ENCODE data around the gene HEYL.
A peak's percentile ranks its signal among the peaks of the same experiment; 100 is the strongest.

Gene HEYL

GRCh38 chr1:39639305-39640130 is at the start of gene HEYL:
Gene HEYL, minus strand, starts transcription at chr1:39639643. Its CDS starts 18 bp downstream, at chr1:39639625.
- peak; percentile 41 to 66 for DNase-seq

- no peak for DNase-seq
Observed at GRCh38 chr1:39689214-39689613, 49.8 kb upstream of the HEYL start.

GRCh38 chr1:39688706-39689105 is 49.3 kb upstream of the HEYL start:
- DNase-seq = no peak

- DNase-seq = no peak
Observed at GRCh38 chr1:39687243-39687642, 47.8 kb upstream of the HEYL start.

- no peak for DNase-seq
Observed at GRCh38 chr1:39685071-39685470, 45.6 kb upstream of the HEYL start.

GRCh38 chr1:39684313-39684664 is 44.8 kb upstream of the HEYL start:
- DNase-seq = no peak

- no peak for DNase-seq
Observed at GRCh38 chr1:39683591-39684312, 44.3 kb upstream of the HEYL start.

- DNase-seq = no peak
Observed at GRCh38 chr1:39681999-39682398, 42.6 kb upstream of the HEYL start.

- DNase-seq = no peak
Observed at GRCh38 chr1:39681294-39681693, 41.9 kb upstream of the HEYL start.

GRCh38 chr1:39680751-39681150 is 41.3 kb upstream of the HEYL start:
- no peak for DNase-seq

- DNase-seq = no peak
Observed at GRCh38 chr1:39679821-39680220, 40.4 kb upstream of the HEYL start.

- DNase-seq = no peak
Observed at GRCh38 chr1:39678889-39679288, 39.4 kb upstream of the HEYL start.

- DNase-seq = no peak
Observed at GRCh38 chr1:39677645-39678044, 38.2 kb upstream of the HEYL start.

GRCh38 chr1:39676948-39677548 is 37.6 kb upstream of the HEYL start:
- no peak for DNase-seq

GRCh38 chr1:39675220-39675619 is 35.8 kb upstream of the HEYL start:
- no peak for DNase-seq

GRCh38 chr1:39673215-39673614 is 33.8 kb upstream of the HEYL start:
- DNase-seq = no peak

- no peak for DNase-seq
Observed at GRCh38 chr1:39672551-39672947, 33.1 kb upstream of the HEYL start.

- DNase-seq = no peak
Observed at GRCh38 chr1:39671793-39672550, 32.5 kb upstream of the HEYL start, which contains the start of gene NT5C1A. Gene NT5C1A, minus strand, starts transcription at chr1:39672107. Its CDS starts 69 bp downstream, at chr1:39672038.

- no peak for DNase-seq
Observed at GRCh38 chr1:39671433-39671792, 32.0 kb upstream of the HEYL start.

- no peak for DNase-seq
Observed at GRCh38 chr1:39670689-39671088, 31.2 kb upstream of the HEYL start.

GRCh38 chr1:39668894-39669293 is 29.5 kb upstream of the HEYL start:
- DNase-seq = no peak

GRCh38 chr1:39668111-39668510 is 28.7 kb upstream of the HEYL start:
- no peak for DNase-seq

- DNase-seq = no peak
Observed at GRCh38 chr1:39666772-39667171, 27.3 kb upstream of the HEYL start.
